Neural crest cell (in vitro differentiated cells): Measurements from ENCODE around the gene RAB24. TPM values are rescaled to one million over a fixed set of nuclear protein-coding genes. Genes with fewer than 3 reads are reported as not detected.

Source experiments
- DNase-seq: peaks from one replicate; pipeline ENCODE4 v3.0.0; 2021; ENCODE audit warnings: low read depth, mixed read lengths, low spot score
- H3K27ac Mint-ChIP-seq: one replicate; pipeline ENCODE4 v1.8.0; 2021; ENCODE audit warnings: mild to moderate bottlenecking, mixed read lengths; ENCODE audit not compliant: unreplicated experiment
- H3K27me3 Mint-ChIP-seq: 2 replicates; pipeline ENCODE4 v1.8.0; 2021; ENCODE audit warnings: low read depth, mild to moderate bottlenecking, mixed read lengths
- H3K36me3 Mint-ChIP-seq: 2 replicates; pipeline ENCODE4 v1.8.0; 2021; ENCODE audit warnings: low read depth, mild to moderate bottlenecking, mixed read lengths
- H3K4me1 Mint-ChIP-seq: 2 replicates; pipeline ENCODE4 v1.8.0; 2021; ENCODE audit warnings: mixed read lengths
- H3K4me3 Mint-ChIP-seq: one replicate; pipeline ENCODE4 v1.8.0; 2021; ENCODE audit warnings: mild to moderate bottlenecking, mixed read lengths
- H3K9me3 Mint-ChIP-seq: 2 replicates; pipeline ENCODE4 v1.8.0; 2021; ENCODE audit warnings: mixed read lengths
- CTCF ChIP-seq: fragments of 200-600 bp; sonication (generic); conservative IDR thresholded peaks from 2 replicates; pipeline ENCODE4 v1.5.0; 2021; ENCODE audit warnings: antibody characterized with exemption, mild to moderate bottlenecking
- total RNA-seq: library from RNA; stranded (reverse); gene quantifications from 2 replicates; pipeline ENCODE4 v1.2.1, GENCODE V29; 2021

Gene RAB24
- total RNA-seq, 1 donor from 2014 or later = 32.0 TPM

- Mint-ChIP-seq H3K27me3 (no peaks in the 10 kb centered on the region), H3K36me3 (peaks cover 2% of the 10 kb centered on the region), H3K27ac (no peak overlapping the region), H3K4me1 (peaks cover 8% of the 10 kb centered on the region), H3K4me3 (no peak overlapping the region), H3K9me3 (no peaks in the 10 kb centered on the region)
- no peak for TF ChIP-seq CTCF
- no peak for DNase-seq
Observed at GRCh38 chr5:177334781-177335700, 31.5 kb upstream of the RAB24 start.

GRCh38 chr5:177334155-177334551, 30.6 kb upstream of the RAB24 start:
- DNase-seq = no peak
- H3K36me3 Mint-ChIP-seq = peaks cover 2% of the 10 kb centered on the region
- no peaks in the 10 kb centered on the region for H3K9me3 Mint-ChIP-seq
- TF ChIP-seq CTCF = no peak
- H3K27ac Mint-ChIP-seq = no peak overlapping the region
- H3K4me1 Mint-ChIP-seq = no peaks in the 10 kb centered on the region
- no peak overlapping the region for H3K4me3 Mint-ChIP-seq
- no peaks in the 10 kb centered on the region for H3K27me3 Mint-ChIP-seq

GRCh38 chr5:177333420-177334154, 30.1 kb upstream of the RAB24 start:
- no peak overlapping the region for H3K4me3 Mint-ChIP-seq

GRCh38 chr5:177332896-177333260, 29.4 kb upstream of the RAB24 start:
- peaks cover 2% of the 10 kb centered on the region for H3K36me3 Mint-ChIP-seq
- H3K4me1 Mint-ChIP-seq = no peaks in the 10 kb centered on the region
- no peak overlapping the region for H3K27ac Mint-ChIP-seq
- no peak for TF ChIP-seq CTCF
- no peak overlapping the region for H3K4me3 Mint-ChIP-seq
- no peaks in the 10 kb centered on the region for H3K27me3 Mint-ChIP-seq
- no peak for DNase-seq
- no peaks in the 10 kb centered on the region for H3K9me3 Mint-ChIP-seq

More at GRCh38 chr5:177333420-177334154, 30.1 kb upstream of the RAB24 start:
- Mint-ChIP-seq H3K4me1 (no peaks in the 10 kb centered on the region), H3K27ac (no peak overlapping the region), H3K9me3 (no peaks in the 10 kb centered on the region), H3K36me3 (peaks cover 2% of the 10 kb centered on the region), H3K27me3 (no peaks in the 10 kb centered on the region)
- no peak for TF ChIP-seq CTCF
- DNase-seq = no peak

GRCh38 chr5:177332031-177332895, 28.7 kb upstream of the RAB24 start:
- H3K9me3 Mint-ChIP-seq = no peaks in the 10 kb centered on the region
- no peak overlapping the region for H3K27ac Mint-ChIP-seq
- H3K27me3 Mint-ChIP-seq = no peaks in the 10 kb centered on the region
- no peak overlapping the region for H3K4me3 Mint-ChIP-seq
- no peak for DNase-seq
- no peak for TF ChIP-seq CTCF
- no peaks in the 10 kb centered on the region for H3K4me1 Mint-ChIP-seq
- H3K36me3 Mint-ChIP-seq = peaks cover 4% of the 10 kb centered on the region
